Smooth muscle cell (in vitro differentiated cells): ENCODE measurements around the gene LINC01488. TPM values are rescaled to one million over a fixed set of nuclear protein-coding genes. Genes with fewer than 3 reads are reported as not detected.

ENCODE experiments used
- DNase-seq: peaks from one replicate; lab custom pipeline; 2025; ENCODE audit not compliant: unreplicated experiment; lab: John Stamatoyannopoulos, UW
- H2AFZ ChIP-seq: fragments of 200-600 bp; sonication (generic); 2 replicates; pipeline ENCODE4 v1.6.0; 2016; ENCODE audit warnings: antibody characterized with exemption, low read depth, mild to moderate bottlenecking
- H3F3A ChIP-seq: fragments of 200-600 bp; sonication (generic); 2 replicates; pipeline ENCODE4 v1.6.0; 2017; ENCODE audit warnings: antibody characterized with exemption, low read depth
- H3K27ac ChIP-seq: fragments of 200-600 bp; sonication (generic); 2 replicates; pipeline ENCODE4 v1.5.1; 2016; ENCODE audit warnings: low read depth, mild to moderate bottlenecking
- H3K27me3 ChIP-seq: fragments of 200-600 bp; sonication (generic); 2 replicates; pipeline ENCODE4 v1.6.1; 2016; ENCODE audit warnings: low read depth, mild to moderate bottlenecking
- H3K36me3 ChIP-seq: fragments of 200-600 bp; sonication (generic); 2 replicates; pipeline ENCODE4 v1.5.1; 2016; ENCODE audit warnings: low read depth
- H3K4me1 ChIP-seq: fragments of 200-600 bp; sonication (generic); 2 replicates; pipeline ENCODE4 v1.5.1; 2016; ENCODE audit warnings: low read depth
- H3K4me2 ChIP-seq: fragments of 200-600 bp; sonication (generic); 2 replicates; pipeline ENCODE4 v1.6.0; 2016; ENCODE audit warnings: mild to moderate bottlenecking
- H3K4me3 ChIP-seq: fragments of 200-600 bp; sonication (generic); 2 replicates; pipeline ENCODE4 v1.5.1; 2016; ENCODE audit warnings: mild to moderate bottlenecking
- H3K79me2 ChIP-seq: fragments of 200-600 bp; sonication (generic); 2 replicates; pipeline ENCODE4 v1.6.0; 2016; ENCODE audit warnings: low read depth, mild to moderate bottlenecking
- H3K9ac ChIP-seq: fragments of 200-600 bp; sonication (generic); 2 replicates; pipeline ENCODE4 v1.6.0; 2016; ENCODE audit warnings: low read depth
- H3K9me3 ChIP-seq: fragments of 200-600 bp; sonication (generic); replicated peaks from 2 replicates; pipeline ENCODE4 v1.5.1; 2016; ENCODE audit warnings: low read depth
- H4K20me1 ChIP-seq: fragments of 200-600 bp; sonication (generic); 2 replicates; pipeline ENCODE4 v1.6.0; 2016; ENCODE audit warnings: low read depth
- CTCF ChIP-seq: fragments of 200-600 bp; sonication (generic); IDR thresholded peaks from 2 replicates; pipeline ENCODE4 v1.5.1; 2017; ENCODE audit warnings: borderline replicate concordance, mild to moderate bottlenecking, antibody characterized with exemption; ENCODE audit not compliant: insufficient read depth, poor library complexity, severe bottlenecking
- WGBS: methylation state at CpG from one replicate; pipeline ENCODE4 v1.1.7; 2016; ENCODE audit warnings: low lambda C conversion rate; 5-methylcytosine and 5-hydroxymethylcytosine counted together
- polyA plus RNA-seq: library from polyadenylated mRNA; unstranded; fragments of >200 nt; fragmentation: Nextera tagmentation; extraction: Ambion mirVana; gene quantifications from 2 replicates; pipeline ENCODE4 v1.2.1, GENCODE V29; 2016
- total RNA-seq: library from RNA; depleted of rRNA; stranded (reverse); fragments of >200 nt; gene quantifications from 2 replicates; pipeline ENCODE4 v1.2.3, GENCODE V29; 2014

The LINC01488 gene
- total and polyA plus RNA-seq, 2 experiments from 2014 or later, result not detected

GRCh38 chr11:69456712-69457111, 24.8 kb upstream of the LINC01488 start:
- TF ChIP-seq CTCF, result no peak
- no peak overlapping the region for H2AFZ ChIP-seq
- H3K9ac ChIP-seq, result no peak overlapping the region
- H3K4me3 ChIP-seq, result no peak overlapping the region
- no peaks in the 10 kb centered on the region for H4K20me1 ChIP-seq
- DNase-seq, result no peak
- 80% methylated on average over 4 of the region's 4 CpGs for WGBS
- H3K4me2 ChIP-seq, result no peak overlapping the region
- no peaks in the 10 kb centered on the region for H3K9me3 ChIP-seq
- H3K79me2 ChIP-seq, result no peaks in the 10 kb centered on the region
- H3F3A ChIP-seq, result peaks cover 15% of the 10 kb centered on the region
- no peaks in the 10 kb centered on the region for H3K4me1 ChIP-seq
- H3K27me3 ChIP-seq, result no peaks in the 10 kb centered on the region
- no peaks in the 10 kb centered on the region for H3K36me3 ChIP-seq
- H3K27ac ChIP-seq, result no peak overlapping the region

GRCh38 chr11:69459848-69460539, 21.5 kb upstream of the LINC01488 start:
- no peaks in the 10 kb centered on the region for H3K4me1 ChIP-seq
- peak overlapping the region; percentile 4 for H3K9ac ChIP-seq
- no peak for DNase-seq
- no peaks in the 10 kb centered on the region for H3K36me3 ChIP-seq
- H3K4me2 ChIP-seq, result peak overlapping the region; percentile 10
- H3K27ac ChIP-seq, result peak overlapping the region; percentile 87
- peaks cover 15% of the 10 kb centered on the region for H3F3A ChIP-seq
- H3K79me2 ChIP-seq, result no peaks in the 10 kb centered on the region
- no peaks in the 10 kb centered on the region for H3K9me3 ChIP-seq
- no peaks in the 10 kb centered on the region for H3K27me3 ChIP-seq
- peak overlapping the region; percentile 0 for H2AFZ ChIP-seq
- WGBS, result 100% methylated on average over 1 of the region's 1 CpG
- no peaks in the 10 kb centered on the region for H4K20me1 ChIP-seq
- TF ChIP-seq CTCF, result no peak
- no peak overlapping the region for H3K4me3 ChIP-seq

DNA sequence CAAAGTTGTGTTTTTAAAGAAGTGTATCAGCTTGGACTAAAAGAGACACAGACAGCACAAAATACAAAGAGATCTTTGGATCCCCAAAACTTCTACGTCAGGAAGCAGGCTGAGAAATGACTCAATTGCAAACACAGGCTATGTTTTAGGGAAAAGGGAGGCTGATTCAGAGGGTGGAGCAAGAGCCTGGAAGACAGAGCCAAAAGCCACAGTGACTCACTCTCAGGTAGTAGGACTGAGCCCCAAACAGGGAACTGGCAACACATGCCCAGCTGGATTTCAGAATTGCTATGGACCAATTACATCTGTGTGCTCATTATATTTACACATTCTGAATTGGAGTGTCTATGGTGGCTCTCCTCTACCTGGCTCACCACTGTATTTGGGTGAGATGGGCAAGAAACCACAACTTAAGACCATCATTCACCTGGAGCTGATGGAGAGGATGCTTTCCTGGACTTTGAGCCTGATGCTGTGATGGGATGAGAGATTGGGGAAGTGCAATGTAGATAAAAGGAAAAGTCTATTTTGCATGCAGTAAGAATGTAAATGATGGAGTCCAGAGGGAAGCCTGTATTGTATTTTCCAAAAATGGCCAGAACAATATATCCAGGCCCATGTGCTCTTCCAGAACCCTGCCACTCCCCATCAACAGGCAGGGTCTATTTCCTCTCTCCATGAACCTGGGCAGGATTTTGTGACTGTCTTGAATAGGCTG, 20.8 kb upstream of the LINC01488 start:
- 13% methylated on average over 1 of the region's 1 CpG for WGBS
- Histone ChIP-seq H3K4me1 (no peaks in the 10 kb centered on the region), H3K9me3 (no peaks in the 10 kb centered on the region), H3K36me3 (no peaks in the 10 kb centered on the region), H2AFZ (peak overlapping the region; percentile 0), H3K9ac (peak overlapping the region; percentile 4), H3K27me3 (no peaks in the 10 kb centered on the region), H3K4me2 (peak overlapping the region; percentile 10), H3F3A (peaks cover 15% of the 10 kb centered on the region), H3K4me3 (no peak overlapping the region), H3K27ac (peak overlapping the region; percentile 87), H4K20me1 (no peaks in the 10 kb centered on the region), H3K79me2 (no peaks in the 10 kb centered on the region)
- no peak for TF ChIP-seq CTCF
- DNase-seq, result no peak
